ENCODE data around the gene BAMBI. TPM values are rescaled to one million over a fixed set of nuclear protein-coding genes. Genes with fewer than 3 reads are reported as not detected.
"Not testable (repeated sequence)": the region's sequence is repeated elsewhere in the genome, so short reads cannot be mapped to it uniquely, and the experiment has no call there.

The BAMBI gene
- total RNA-seq, 1 donor from 2014 or later = 50.6 TPM

GRCh38 chr10:28644647-28645046 is 32.7 kb upstream of the BAMBI start:
- Histone ChIP-seq H3K4me1 (ENCODE audit: insufficient read depth, low read length) (no peaks in the 10 kb centered on the region), H3K27me3 (ENCODE audit: insufficient read depth, low read length) (no peaks in the 10 kb centered on the region), H3K9ac (ENCODE audit: low read length) (no peak overlapping the region), H3K36me3 (ENCODE audit: insufficient read depth, low read length) (no peaks in the 10 kb centered on the region), H3K4me2 (ENCODE audit: low read length) (no peak overlapping the region), H3K79me2 (ENCODE audit: insufficient read depth, low read length) (no peaks in the 10 kb centered on the region), H4K20me1 (ENCODE audit: insufficient read depth, low read length) (no peaks in the 10 kb centered on the region), H2AFZ (ENCODE audit: low read depth, low read length) (no peak overlapping the region), H3K4me3 (ENCODE audit: insufficient read depth, low read depth, low read length) (no peak overlapping the region), H3K9me3 (ENCODE audit: insufficient read depth, low read depth, low read length) (no peaks in the 10 kb centered on the region), H3K27ac (ENCODE audit: low read depth, low read length) (no peak overlapping the region)
- H3K4me3 Mint-ChIP-seq (ENCODE audit: unreplicated experiment) = no peak overlapping the region
- FAIRE-seq (no peak), DNase-seq (ENCODE audit: low read depth) (no peak)
- H3K9me3 Mint-ChIP-seq (ENCODE audit: unreplicated experiment) = no peaks in the 10 kb centered on the region
- H3K4me1 Mint-ChIP-seq (ENCODE audit: low read depth, unreplicated experiment) = no peaks in the 10 kb centered on the region
- TF ChIP-seq CTCF (IDR thresholded peaks at IDR 0.05; ENCODE audit: insufficient read depth, low read depth, low read length) (no peak), EZH2 (IDR thresholded peaks at IDR 0.05; ENCODE audit: insufficient read depth, low read length) (no peak)
- H3K27me3 Mint-ChIP-seq (ENCODE audit: low read depth, unreplicated experiment) = peaks cover 2% of the 10 kb centered on the region
- no peak overlapping the region for H3K27ac Mint-ChIP-seq (ENCODE audit: unreplicated experiment)
- H3K36me3 Mint-ChIP-seq (ENCODE audit: low read depth, unreplicated experiment) = peaks cover 2% of the 10 kb centered on the region

- DNase-seq (ENCODE audit: low read depth) = no peak
- Mint-ChIP-seq H3K4me1 (ENCODE audit: low read depth, unreplicated experiment) (no peaks in the 10 kb centered on the region), H3K27me3 (ENCODE audit: low read depth, unreplicated experiment) (no peaks in the 10 kb centered on the region), H3K27ac (ENCODE audit: unreplicated experiment) (no peak overlapping the region), H3K36me3 (ENCODE audit: low read depth, unreplicated experiment) (peaks cover 2% of the 10 kb centered on the region), H3K4me3 (ENCODE audit: unreplicated experiment) (no peak overlapping the region), H3K9me3 (ENCODE audit: unreplicated experiment) (peaks cover 2% of the 10 kb centered on the region)
- FAIRE-seq = no peak
- H3K9ac ChIP-seq (ENCODE audit: low read length) = no peak overlapping the region
- no peak overlapping the region for H3K4me3 ChIP-seq (ENCODE audit: insufficient read depth, low read depth, low read length)
- no peaks in the 10 kb centered on the region for H3K27me3 ChIP-seq (ENCODE audit: insufficient read depth, low read length)
- TF ChIP-seq EZH2 (IDR thresholded peaks at IDR 0.05; ENCODE audit: insufficient read depth, low read length) (no peak), CTCF (IDR thresholded peaks at IDR 0.05; ENCODE audit: insufficient read depth, low read depth, low read length) (no peak)
- H4K20me1 ChIP-seq (ENCODE audit: insufficient read depth, low read length) = no peaks in the 10 kb centered on the region
- no peaks in the 10 kb centered on the region for H3K79me2 ChIP-seq (ENCODE audit: insufficient read depth, low read length)
- no peaks in the 10 kb centered on the region for H3K9me3 ChIP-seq (ENCODE audit: insufficient read depth, low read depth, low read length)
- H3K36me3 ChIP-seq (ENCODE audit: insufficient read depth, low read length) = no peaks in the 10 kb centered on the region
- no peak overlapping the region for H3K27ac ChIP-seq (ENCODE audit: low read depth, low read length)
- H3K4me1 ChIP-seq (ENCODE audit: insufficient read depth, low read length) = no peaks in the 10 kb centered on the region
- no peak overlapping the region for H2AFZ ChIP-seq (ENCODE audit: low read depth, low read length)
- no peak overlapping the region for H3K4me2 ChIP-seq (ENCODE audit: low read length)
Observed at GRCh38 chr10:28652106-28652505, 25.2 kb upstream of the BAMBI start.

GRCh38 chr10:28652703-28653102 is 24.6 kb upstream of the BAMBI start:
- Mint-ChIP-seq H3K27ac (ENCODE audit: unreplicated experiment) (no peak overlapping the region), H3K4me1 (ENCODE audit: low read depth, unreplicated experiment) (no peaks in the 10 kb centered on the region), H3K9me3 (ENCODE audit: unreplicated experiment) (peaks cover 2% of the 10 kb centered on the region), H3K36me3 (ENCODE audit: low read depth, unreplicated experiment) (peaks cover 2% of the 10 kb centered on the region), H3K27me3 (ENCODE audit: low read depth, unreplicated experiment) (no peaks in the 10 kb centered on the region), H3K4me3 (ENCODE audit: unreplicated experiment) (no peak overlapping the region)
- DNase-seq (ENCODE audit: low read depth) = no peak
- H3K9ac ChIP-seq (ENCODE audit: low read length) = no peak overlapping the region
- no peaks in the 10 kb centered on the region for H4K20me1 ChIP-seq (ENCODE audit: insufficient read depth, low read length)
- H3K36me3 ChIP-seq (ENCODE audit: insufficient read depth, low read length) = no peaks in the 10 kb centered on the region
- no peaks in the 10 kb centered on the region for H3K9me3 ChIP-seq (ENCODE audit: insufficient read depth, low read depth, low read length)
- no peaks in the 10 kb centered on the region for H3K79me2 ChIP-seq (ENCODE audit: insufficient read depth, low read length)
- no peaks in the 10 kb centered on the region for H3K4me1 ChIP-seq (ENCODE audit: insufficient read depth, low read length)
- H2AFZ ChIP-seq (ENCODE audit: low read depth, low read length) = no peak overlapping the region
- TF ChIP-seq CTCF (IDR thresholded peaks at IDR 0.05; ENCODE audit: insufficient read depth, low read depth, low read length) = no peak
- TF ChIP-seq EZH2 (IDR thresholded peaks at IDR 0.05; ENCODE audit: insufficient read depth, low read length) = no peak
- no peak for FAIRE-seq
- H3K4me3 ChIP-seq (ENCODE audit: insufficient read depth, low read depth, low read length) = no peak overlapping the region
- H3K27me3 ChIP-seq (ENCODE audit: insufficient read depth, low read length) = no peaks in the 10 kb centered on the region
- no peak overlapping the region for H3K4me2 ChIP-seq (ENCODE audit: low read length)
- H3K27ac ChIP-seq (ENCODE audit: low read depth, low read length) = no peak overlapping the region

GRCh38 chr10:28658824-28659223 is 18.5 kb upstream of the BAMBI start:
- H3K27ac Mint-ChIP-seq (ENCODE audit: unreplicated experiment) = not testable (repeated sequence)

More at GRCh38 chr10:28658824-28659223, 18.5 kb upstream of the BAMBI start:
- not testable (repeated sequence) for H3K9me3 Mint-ChIP-seq (ENCODE audit: unreplicated experiment); H3K4me2 ChIP-seq (ENCODE audit: low read length); H3K27ac ChIP-seq (ENCODE audit: low read depth, low read length); H3K36me3 Mint-ChIP-seq (ENCODE audit: low read depth, unreplicated experiment); H2AFZ ChIP-seq (ENCODE audit: low read depth, low read length); DNase-seq (ENCODE audit: low read depth); H4K20me1 ChIP-seq (ENCODE audit: insufficient read depth, low read length); H3K4me3 ChIP-seq (ENCODE audit: insufficient read depth, low read depth, low read length); FAIRE-seq; H3K36me3 ChIP-seq (ENCODE audit: insufficient read depth, low read length); H3K4me1 ChIP-seq (ENCODE audit: insufficient read depth, low read length); H3K27me3 Mint-ChIP-seq (ENCODE audit: low read depth, unreplicated experiment); H3K9me3 ChIP-seq (ENCODE audit: insufficient read depth, low read depth, low read length); H3K27me3 ChIP-seq (ENCODE audit: insufficient read depth, low read length); H3K9ac ChIP-seq (ENCODE audit: low read length); H3K4me3 Mint-ChIP-seq (ENCODE audit: unreplicated experiment); H3K79me2 ChIP-seq (ENCODE audit: insufficient read depth, low read length)
- peaks cover 10% of the 10 kb centered on the region for H3K4me1 Mint-ChIP-seq (ENCODE audit: low read depth, unreplicated experiment)

Measured in astrocyte (in vitro differentiated cells and primary cell).